ENCODE measurements around the gene ATR.
"Not testable (repeated sequence)": the region's sequence is repeated elsewhere in the genome, so short reads cannot be mapped to it uniquely, and the experiment has no call there.

Gene ATR

DNA sequence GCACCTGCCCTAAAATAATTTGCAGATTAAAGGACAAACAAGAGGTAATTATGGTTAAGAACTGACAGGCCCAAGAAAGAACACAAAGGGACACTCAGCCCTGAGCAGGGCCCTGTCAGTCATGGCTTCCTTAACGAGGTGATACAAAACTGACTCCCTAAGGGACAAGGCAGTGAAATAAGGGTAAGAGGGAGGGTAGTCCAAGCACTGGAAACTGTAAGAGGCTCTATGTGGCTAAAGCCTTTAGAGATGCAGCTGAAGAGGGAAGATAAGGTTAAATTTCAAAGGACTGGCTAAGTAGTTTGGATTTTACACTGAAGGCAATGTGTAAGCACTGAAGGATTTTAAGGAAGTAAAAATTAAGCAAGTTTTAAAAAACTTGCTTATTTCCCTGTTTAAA lies 3.9 kb downstream of the ATR start:
- CTCF ChIA-PET, result interaction anchor here (0.7 kb wide), 1 partner anchor 463 kb away, joined by 3 read pairs; no protein-coding TSS in a partner anchor

DNA sequence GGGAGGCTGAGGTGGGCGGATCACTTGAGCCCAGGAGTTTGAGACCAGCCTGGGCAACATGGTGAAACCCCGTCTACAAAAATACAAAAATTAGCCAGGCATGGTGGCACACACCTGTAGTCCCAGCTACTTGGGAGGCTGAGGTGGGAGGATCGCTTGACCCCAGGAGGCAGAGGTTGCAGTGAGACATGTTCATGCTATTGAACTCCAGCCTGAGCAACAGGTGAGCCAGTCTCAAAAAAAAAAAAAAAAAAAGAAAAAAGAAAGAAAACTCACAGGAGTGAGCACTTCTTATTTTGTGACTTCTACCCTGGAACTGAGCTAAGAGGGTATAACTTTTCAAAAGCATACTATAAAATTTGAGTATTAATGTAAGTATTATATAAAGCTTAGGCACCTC lies 4.3 kb downstream of the ATR start:
- H3K4me1 ChIP-seq (ENCODE audit: control insufficient read depth, insufficient read depth, low read length); H3K27ac ChIP-seq (ENCODE audit: extremely low read depth, low read depth, low read length); H3K9me3 ChIP-seq (ENCODE audit: control insufficient read depth, insufficient read depth, low read depth, low read length); H3K4me3 ChIP-seq (ENCODE audit: low read depth, low read length); H3K36me3 ChIP-seq (ENCODE audit: control insufficient read depth in 2 of 2, insufficient read depth in 1 of 2, low read length in 2 of 2): not testable (repeated sequence)
- ChIA-PET POLR2A (interaction anchor here (0.7 kb wide), 1 partner anchor 290 kb away, joined by 4 read pairs; no protein-coding TSS in a partner anchor), CTCF (interaction anchor here (0.7 kb wide), 1 partner anchor 463 kb away, joined by 3 read pairs; no protein-coding TSS in a partner anchor)
- peak; percentile 62 for TF ChIP-seq SCRT1 (tag by site-specific recombination; IDR thresholded peaks at IDR 0.05; ENCODE audit: borderline replicate concordance)
- TF ChIP-seq SCRT2 (tag by site-specific recombination; IDR thresholded peaks at IDR 0.05), result peak; percentile 70

More for the DNA sequence above, 3.9 kb downstream of the ATR start:
- no peaks in the 10 kb centered on the region for H3K9me3 ChIP-seq (ENCODE audit: control insufficient read depth, insufficient read depth, low read depth, low read length)
- no peaks in the 10 kb centered on the region for H3K36me3 ChIP-seq (ENCODE audit: control insufficient read depth in 2 of 2, insufficient read depth in 1 of 2, low read length in 2 of 2)
- H3K4me1 ChIP-seq (ENCODE audit: control insufficient read depth, insufficient read depth, low read length), result 0 out of 2 replicates have a peak, but pooled peaks cover 2% of the 10 kb centered on the region
- TF ChIP-seq ZNF792 (tag by site-specific recombination; IDR thresholded peaks at IDR 0.05), result no peak
- no peak for TF ChIP-seq GLIS1 (tag by site-specific recombination; IDR thresholded peaks at IDR 0.05)
- TF ChIP-seq ZNF24 (tag by site-specific recombination; IDR thresholded peaks at IDR 0.05), result no peak
- TF ChIP-seq ZNF501 (tag by site-specific recombination; IDR thresholded peaks at IDR 0.05), result no peak
- no peak for TF ChIP-seq ZNF211 (tag by site-specific recombination; IDR thresholded peaks at IDR 0.05; ENCODE audit: low read depth)
- no peak for TF ChIP-seq ZNF629 (tag by site-specific recombination; IDR thresholded peaks at IDR 0.05)
- TF ChIP-seq ZNF610 (tag by site-specific recombination; IDR thresholded peaks at IDR 0.05; ENCODE audit: borderline replicate concordance), result no peak
- H3K27ac ChIP-seq (ENCODE audit: extremely low read depth, low read depth, low read length), result no peak overlapping the region
- POLR2A ChIA-PET, result no interaction called here
- no peak overlapping the region for H3K4me3 ChIP-seq (ENCODE audit: low read depth, low read length)

DNA sequence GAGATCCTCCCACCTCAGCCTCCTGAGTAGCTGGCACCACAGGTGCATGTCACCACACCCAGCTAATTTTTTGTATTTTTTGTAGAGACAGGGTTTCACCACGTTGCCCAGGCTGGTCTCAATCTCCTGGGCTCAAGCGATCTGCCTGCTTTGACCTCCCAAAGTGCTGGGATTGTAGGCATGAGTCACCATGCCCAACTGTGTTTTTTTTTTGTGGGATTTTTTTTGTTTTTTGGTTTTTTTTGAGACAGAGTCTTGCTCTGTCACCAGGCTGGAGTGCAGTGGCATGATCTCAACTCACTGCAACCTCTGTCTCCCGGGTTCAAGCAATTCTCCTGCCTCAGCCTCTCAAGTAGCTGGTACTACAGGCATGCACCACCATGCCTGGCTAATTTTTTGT lies 9.1 kb downstream of the ATR start:
- H3K4me3 ChIP-seq (ENCODE audit: low read depth, low read length); H3K9me3 ChIP-seq (ENCODE audit: control insufficient read depth, insufficient read depth, low read depth, low read length); H3K4me1 ChIP-seq (ENCODE audit: control insufficient read depth, insufficient read depth, low read length); POLR2A ChIA-PET; CTCF ChIA-PET; H3K27ac ChIP-seq (ENCODE audit: extremely low read depth, low read depth, low read length): not testable (repeated sequence)
- peaks cover 5 to 16% of the 10 kb centered on the region in 2 experiments; a peak in 2 of 3 replicates for H3K36me3 ChIP-seq (ENCODE audit: control insufficient read depth in 2 of 2, insufficient read depth in 1 of 2, low read length in 2 of 2)
- 0 out of 2 replicates have a peak, but pooled peaks have one; percentile 10 for TF ChIP-seq GLIS1 (tag by site-specific recombination; IDR thresholded peaks at IDR 0.05)
- TF ChIP-seq, protein P1, sequence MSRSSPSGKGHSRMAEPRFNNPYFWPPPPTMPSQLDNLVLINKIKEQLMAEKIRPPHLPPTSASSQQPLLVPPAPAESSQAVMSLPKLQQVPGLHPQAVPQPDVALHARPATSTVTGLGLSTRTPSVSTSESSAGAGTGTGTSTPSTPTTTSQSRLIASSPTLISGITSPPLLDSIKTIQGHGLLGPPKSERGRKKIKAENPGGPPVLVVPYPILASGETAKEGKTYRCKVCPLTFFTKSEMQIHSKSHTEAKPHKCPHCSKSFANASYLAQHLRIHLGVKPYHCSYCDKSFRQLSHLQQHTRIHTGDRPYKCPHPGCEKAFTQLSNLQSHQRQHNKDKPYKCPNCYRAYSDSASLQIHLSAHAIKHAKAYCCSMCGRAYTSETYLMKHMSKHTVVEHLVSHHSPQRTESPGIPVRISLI (tag by site-specific recombination; IDR thresholded peaks at IDR 0.05), result peak; percentile 70

DNA sequence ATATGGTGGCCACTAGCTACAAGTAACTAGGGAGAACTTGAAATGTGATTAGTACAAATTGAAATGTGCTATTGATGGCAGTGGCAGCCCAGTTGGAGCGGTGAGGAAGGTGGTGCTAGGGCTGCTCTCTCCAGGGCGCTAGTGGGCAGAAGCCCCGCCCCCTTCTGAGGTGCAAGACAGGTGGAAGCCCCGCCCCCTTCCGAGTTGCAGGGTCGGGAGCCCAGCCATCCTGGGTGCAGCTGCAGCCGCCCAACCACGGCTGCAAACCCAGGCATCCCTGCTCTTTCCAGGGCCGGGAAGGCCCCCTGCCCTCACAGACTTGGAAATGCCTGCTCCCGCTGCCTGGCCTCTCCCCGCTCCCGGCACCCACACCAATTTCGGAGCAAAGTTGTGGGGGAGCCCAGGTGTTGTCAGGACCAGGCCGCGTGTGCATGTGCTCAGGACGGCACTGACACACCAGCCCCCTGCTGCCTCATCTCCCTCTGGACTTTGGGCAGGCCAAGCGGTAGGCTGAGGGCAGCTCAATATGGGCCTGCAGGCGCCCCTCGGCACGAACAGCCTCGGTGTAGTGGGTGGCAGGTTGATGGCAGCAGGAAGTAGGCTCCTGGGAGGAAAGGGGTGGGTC lies 10.0 kb downstream of the ATR start:
- peaks cover 5 to 23% of the 10 kb centered on the region in 2 experiments; a peak in 2 of 3 replicates for H3K36me3 ChIP-seq (ENCODE audit: control insufficient read depth in 2 of 2, insufficient read depth in 1 of 2, low read length in 2 of 2)
- ChIA-PET CTCF (no interaction called here), POLR2A (no interaction called here)
- no peaks in the 10 kb centered on the region for H3K9me3 ChIP-seq (ENCODE audit: control insufficient read depth, insufficient read depth, low read depth, low read length)
- H3K4me1 ChIP-seq (ENCODE audit: control insufficient read depth, insufficient read depth, low read length), result no peaks in the 10 kb centered on the region
- H3K27ac ChIP-seq (ENCODE audit: extremely low read depth, low read depth, low read length), result no peak overlapping the region
- TF ChIP-seq, protein P2, sequence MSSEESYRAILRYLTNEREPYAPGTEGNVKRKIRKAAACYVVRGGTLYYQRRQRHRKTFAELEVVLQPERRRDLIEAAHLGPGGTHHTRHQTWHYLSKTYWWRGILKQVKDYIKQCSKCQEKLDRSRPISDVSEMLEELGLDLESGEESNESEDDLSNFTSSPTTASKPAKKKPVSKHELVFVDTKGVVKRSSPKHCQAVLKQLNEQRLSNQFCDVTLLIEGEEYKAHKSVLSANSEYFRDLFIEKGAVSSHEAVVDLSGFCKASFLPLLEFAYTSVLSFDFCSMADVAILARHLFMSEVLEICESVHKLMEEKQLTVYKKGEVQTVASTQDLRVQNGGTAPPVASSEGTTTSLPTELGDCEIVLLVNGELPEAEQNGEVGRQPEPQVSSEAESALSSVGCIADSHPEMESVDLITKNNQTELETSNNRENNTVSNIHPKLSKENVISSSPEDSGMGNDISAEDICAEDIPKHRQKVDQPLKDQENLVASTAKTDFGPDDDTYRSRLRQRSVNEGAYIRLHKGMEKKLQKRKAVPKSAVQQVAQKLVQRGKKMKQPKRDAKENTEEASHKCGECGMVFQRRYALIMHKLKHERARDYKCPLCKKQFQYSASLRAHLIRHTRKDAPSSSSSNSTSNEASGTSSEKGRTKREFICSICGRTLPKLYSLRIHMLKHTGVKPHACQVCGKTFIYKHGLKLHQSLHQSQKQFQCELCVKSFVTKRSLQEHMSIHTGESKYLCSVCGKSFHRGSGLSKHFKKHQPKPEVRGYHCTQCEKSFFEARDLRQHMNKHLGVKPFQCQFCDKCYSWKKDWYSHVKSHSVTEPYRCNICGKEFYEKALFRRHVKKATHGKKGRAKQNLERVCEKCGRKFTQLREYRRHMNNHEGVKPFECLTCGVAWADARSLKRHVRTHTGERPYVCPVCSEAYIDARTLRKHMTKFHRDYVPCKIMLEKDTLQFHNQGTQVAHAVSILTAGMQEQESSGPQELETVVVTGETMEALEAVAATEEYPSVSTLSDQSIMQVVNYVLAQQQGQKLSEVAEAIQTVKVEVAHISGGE (tag by site-specific recombination; conservative IDR thresholded peaks at IDR 0.05; ENCODE audit: low read depth), result no peak
- TF ChIP-seq ZNF394 (tag by site-specific recombination; IDR thresholded peaks at IDR 0.05; ENCODE audit: borderline replicate concordance) (no peak), ZNF114 (tag by site-specific recombination; IDR thresholded peaks at IDR 0.05) (no peak), TCF7L2 (IDR thresholded peaks at IDR 0.05; ENCODE audit: borderline replicate concordance, low read depth, low read length) (no peak), ZNF571 (tag by site-specific recombination; IDR thresholded peaks at IDR 0.05) (no peak), ZEB2 (tag by site-specific recombination; IDR thresholded peaks at IDR 0.05) (no peak), SP2 (tag by site-specific recombination; IDR thresholded peaks at IDR 0.05) (no peak)
- TF ChIP-seq, protein P3, sequence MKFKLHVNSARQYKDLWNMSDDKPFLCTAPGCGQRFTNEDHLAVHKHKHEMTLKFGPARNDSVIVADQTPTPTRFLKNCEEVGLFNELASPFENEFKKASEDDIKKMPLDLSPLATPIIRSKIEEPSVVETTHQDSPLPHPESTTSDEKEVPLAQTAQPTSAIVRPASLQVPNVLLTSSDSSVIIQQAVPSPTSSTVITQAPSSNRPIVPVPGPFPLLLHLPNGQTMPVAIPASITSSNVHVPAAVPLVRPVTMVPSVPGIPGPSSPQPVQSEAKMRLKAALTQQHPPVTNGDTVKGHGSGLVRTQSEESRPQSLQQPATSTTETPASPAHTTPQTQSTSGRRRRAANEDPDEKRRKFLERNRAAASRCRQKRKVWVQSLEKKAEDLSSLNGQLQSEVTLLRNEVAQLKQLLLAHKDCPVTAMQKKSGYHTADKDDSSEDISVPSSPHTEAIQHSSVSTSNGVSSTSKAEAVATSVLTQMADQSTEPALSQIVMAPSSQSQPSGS (tag by site-specific recombination; IDR thresholded peaks at IDR 0.05; ENCODE audit: low read depth), result no peak
- H3K4me3 ChIP-seq (ENCODE audit: low read depth, low read length), result no peak overlapping the region

Data from HEK293 (cell line).